ENCODE results near the gene NPY5R. TPM values are rescaled to one million over a fixed set of nuclear protein-coding genes. Genes with fewer than 3 reads are reported as not detected.

The NPY5R gene
- total RNA-seq, 1 donor from 2014 or later: not detected

DNA sequence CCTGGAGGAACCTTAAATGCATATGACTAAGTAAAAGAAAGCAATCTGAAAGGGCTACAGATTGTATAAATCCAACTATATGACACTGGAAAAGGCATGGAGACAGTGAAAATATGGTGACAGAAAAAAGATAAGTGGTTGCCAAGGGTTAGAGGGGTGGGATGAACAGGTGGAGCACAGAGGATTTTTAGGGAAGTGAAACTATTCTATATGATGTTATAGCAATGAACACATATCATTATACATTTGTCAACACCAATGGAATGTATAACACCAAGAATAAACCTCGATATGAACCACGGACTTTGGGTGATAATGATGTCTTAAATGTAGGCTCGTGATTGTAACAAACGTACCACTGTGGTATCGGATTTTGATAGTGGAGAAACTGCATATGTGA, 40.7 kb downstream of the NPY5R start:
- DNase-seq (ENCODE audit: extremely low spot score, unreplicated experiment): no peak
- Mint-ChIP-seq H3K36me3 (ENCODE audit: unreplicated experiment) (no peaks in the 10 kb centered on the region), H3K4me3 (ENCODE audit: unreplicated experiment) (no peak overlapping the region), H3K27ac (ENCODE audit: unreplicated experiment) (no peak overlapping the region), H3K27me3 (ENCODE audit: unreplicated experiment) (no peaks in the 10 kb centered on the region), H3K4me1 (ENCODE audit: unreplicated experiment) (no peaks in the 10 kb centered on the region), H3K9me3 (ENCODE audit: unreplicated experiment) (no peaks in the 10 kb centered on the region)
- TF ChIP-seq, protein P1, sequence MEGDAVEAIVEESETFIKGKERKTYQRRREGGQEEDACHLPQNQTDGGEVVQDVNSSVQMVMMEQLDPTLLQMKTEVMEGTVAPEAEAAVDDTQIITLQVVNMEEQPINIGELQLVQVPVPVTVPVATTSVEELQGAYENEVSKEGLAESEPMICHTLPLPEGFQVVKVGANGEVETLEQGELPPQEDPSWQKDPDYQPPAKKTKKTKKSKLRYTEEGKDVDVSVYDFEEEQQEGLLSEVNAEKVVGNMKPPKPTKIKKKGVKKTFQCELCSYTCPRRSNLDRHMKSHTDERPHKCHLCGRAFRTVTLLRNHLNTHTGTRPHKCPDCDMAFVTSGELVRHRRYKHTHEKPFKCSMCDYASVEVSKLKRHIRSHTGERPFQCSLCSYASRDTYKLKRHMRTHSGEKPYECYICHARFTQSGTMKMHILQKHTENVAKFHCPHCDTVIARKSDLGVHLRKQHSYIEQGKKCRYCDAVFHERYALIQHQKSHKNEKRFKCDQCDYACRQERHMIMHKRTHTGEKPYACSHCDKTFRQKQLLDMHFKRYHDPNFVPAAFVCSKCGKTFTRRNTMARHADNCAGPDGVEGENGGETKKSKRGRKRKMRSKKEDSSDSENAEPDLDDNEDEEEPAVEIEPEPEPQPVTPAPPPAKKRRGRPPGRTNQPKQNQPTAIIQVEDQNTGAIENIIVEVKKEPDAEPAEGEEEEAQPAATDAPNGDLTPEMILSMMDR (IDR thresholded peaks at IDR 0.05): no peak

DNA sequence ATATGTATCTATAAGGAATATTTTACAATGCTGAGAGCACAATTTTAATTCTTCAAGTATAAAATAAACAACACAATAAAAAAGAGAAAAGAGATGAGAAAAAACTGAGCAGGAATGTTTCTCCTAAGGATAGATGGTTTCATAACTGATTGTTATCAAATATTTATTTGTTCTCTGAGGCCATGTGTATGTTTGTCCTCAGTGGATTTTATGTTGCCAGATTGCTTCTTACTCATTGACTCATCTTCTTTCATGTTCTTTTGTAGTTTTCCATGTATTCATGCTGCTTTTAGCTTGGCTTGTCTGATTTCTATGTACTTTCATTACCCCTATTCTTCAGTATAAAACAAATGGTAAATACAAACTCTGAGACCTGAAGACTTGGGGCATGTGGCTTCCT, 41.2 kb downstream of the NPY5R start:
- H3K4me1 Mint-ChIP-seq (ENCODE audit: unreplicated experiment): no peaks in the 10 kb centered on the region
- TF ChIP-seq, protein P1 (IDR thresholded peaks at IDR 0.05): no peak
- no peak overlapping the region for H3K27ac Mint-ChIP-seq (ENCODE audit: unreplicated experiment)
- no peak overlapping the region for H3K4me3 Mint-ChIP-seq (ENCODE audit: unreplicated experiment)
- no peaks in the 10 kb centered on the region for H3K9me3 Mint-ChIP-seq (ENCODE audit: unreplicated experiment)
- H3K27me3 Mint-ChIP-seq (ENCODE audit: unreplicated experiment): no peaks in the 10 kb centered on the region
- no peak for DNase-seq (ENCODE audit: extremely low spot score, unreplicated experiment)
- no peaks in the 10 kb centered on the region for H3K36me3 Mint-ChIP-seq (ENCODE audit: unreplicated experiment)

DNA sequence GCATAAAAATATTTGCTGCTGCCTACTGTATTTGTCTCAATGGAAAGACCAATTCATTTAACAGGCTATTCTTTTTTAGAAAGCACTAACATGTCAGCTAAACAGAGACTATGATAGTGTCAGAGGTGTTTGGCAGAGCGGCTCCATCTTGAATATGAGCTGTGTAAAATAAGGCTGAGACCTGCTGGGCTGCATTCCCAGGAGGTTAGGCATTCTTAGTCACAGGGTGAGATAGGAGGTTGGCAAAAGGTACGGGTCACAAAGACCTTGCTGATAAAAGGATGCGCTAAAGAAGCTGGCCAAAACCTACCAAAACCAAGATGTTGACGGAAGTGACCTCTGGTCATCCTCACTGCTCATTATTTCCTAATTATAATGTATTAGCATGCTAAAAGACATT, 41.8 kb downstream of the NPY5R start:
- no peak overlapping the region for H3K27ac Mint-ChIP-seq (ENCODE audit: unreplicated experiment)
- TF ChIP-seq, protein P1 (IDR thresholded peaks at IDR 0.05): no peak
- H3K27me3 Mint-ChIP-seq (ENCODE audit: unreplicated experiment): no peaks in the 10 kb centered on the region
- H3K4me1 Mint-ChIP-seq (ENCODE audit: unreplicated experiment): no peaks in the 10 kb centered on the region
- no peak overlapping the region for H3K4me3 Mint-ChIP-seq (ENCODE audit: unreplicated experiment)
- DNase-seq (ENCODE audit: extremely low spot score, unreplicated experiment): no peak
- H3K36me3 Mint-ChIP-seq (ENCODE audit: unreplicated experiment): no peaks in the 10 kb centered on the region
- no peaks in the 10 kb centered on the region for H3K9me3 Mint-ChIP-seq (ENCODE audit: unreplicated experiment)

DNA sequence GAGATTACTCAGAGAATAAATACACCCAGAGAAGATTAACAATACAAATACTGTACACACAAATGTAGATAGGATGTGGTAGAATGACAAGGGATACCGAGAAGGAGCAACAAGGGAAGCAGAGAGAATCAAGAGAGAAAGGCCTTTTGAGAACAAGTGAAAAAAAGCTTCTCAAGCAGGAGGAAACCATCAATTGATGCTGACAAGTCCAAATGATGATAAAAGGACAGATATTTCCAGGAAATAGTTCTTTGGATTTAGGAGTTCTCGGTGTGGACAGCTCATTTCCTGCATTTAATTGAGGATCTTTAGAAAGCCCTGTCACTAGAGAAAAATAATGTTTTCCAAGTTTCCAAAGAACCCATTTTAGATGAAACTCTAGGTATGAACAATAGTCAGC, 48.1 kb downstream of the NPY5R start:
- Mint-ChIP-seq H3K9me3 (ENCODE audit: unreplicated experiment) (no peaks in the 10 kb centered on the region), H3K4me3 (ENCODE audit: unreplicated experiment) (no peak overlapping the region), H3K36me3 (ENCODE audit: unreplicated experiment) (no peaks in the 10 kb centered on the region), H3K27me3 (ENCODE audit: unreplicated experiment) (peaks cover 7% of the 10 kb centered on the region), H3K27ac (ENCODE audit: unreplicated experiment) (no peak overlapping the region), H3K4me1 (ENCODE audit: unreplicated experiment) (no peaks in the 10 kb centered on the region)
- no peak for DNase-seq (ENCODE audit: extremely low spot score, unreplicated experiment)
- TF ChIP-seq, protein P1 (IDR thresholded peaks at IDR 0.05): no peak

DNA sequence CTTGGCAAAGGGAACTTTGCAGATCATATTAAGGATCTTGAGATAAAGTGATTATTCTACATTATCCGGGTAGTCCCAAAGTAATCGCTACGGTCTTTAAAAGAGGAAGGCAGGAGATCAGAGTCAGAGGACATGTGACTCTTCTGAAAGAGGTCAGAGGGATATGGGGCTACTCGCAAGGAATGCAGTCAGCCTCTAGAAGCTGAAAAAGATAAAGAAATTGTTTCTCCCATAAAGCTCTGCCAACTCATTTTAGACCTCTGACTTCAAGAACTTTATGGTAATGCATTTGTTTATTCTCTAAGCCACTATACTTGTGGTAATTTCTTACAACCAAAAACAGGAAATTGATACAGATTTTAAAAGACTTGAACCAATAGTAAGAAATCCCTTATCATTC, 48.6 kb downstream of the NPY5R start:
- Mint-ChIP-seq H3K27ac (ENCODE audit: unreplicated experiment) (no peak overlapping the region), H3K4me1 (ENCODE audit: unreplicated experiment) (no peaks in the 10 kb centered on the region), H3K4me3 (ENCODE audit: unreplicated experiment) (no peak overlapping the region), H3K36me3 (ENCODE audit: unreplicated experiment) (no peaks in the 10 kb centered on the region), H3K27me3 (ENCODE audit: unreplicated experiment) (peaks cover 7% of the 10 kb centered on the region), H3K9me3 (ENCODE audit: unreplicated experiment) (no peaks in the 10 kb centered on the region)
- TF ChIP-seq, protein P1 (IDR thresholded peaks at IDR 0.05): no peak
- DNase-seq (ENCODE audit: extremely low spot score, unreplicated experiment): no peak
